HepG2 (cell line): ENCODE results near the gene GDPD4. TPM values are rescaled to one million over a fixed set of nuclear protein-coding genes. Genes with fewer than 3 reads are reported as not detected.
A peak's percentile ranks its signal among the peaks of the same experiment; 100 is the strongest.

Source experiments
- ASH2L ChIP-seq: fragments of 300-600, 200-600 bp; sonication (generic); IDR thresholded peaks from 2 replicates; pipeline ENCODE4 v1.7.0; 2017; ENCODE audit warnings: low read depth, mild to moderate bottlenecking, moderate library complexity, mixed read lengths, low read length; ENCODE audit not compliant: insufficient read length
- GATAD2A ChIP-seq: IDR thresholded peaks from 2 replicates; pipeline ENCODE4 v1.6.1; 2016
- HNF4A ChIP-seq: sonication (generic); formaldehyde crosslinking; IDR thresholded peaks from 2 replicates; pipeline ENCODE4 v1.4.0; 2020; ENCODE audit warnings: missing genetic modification reagents
- HOXA5 ChIP-seq: sonication (generic); formaldehyde crosslinking; IDR thresholded peaks from 2 replicates; pipeline ENCODE4 v1.4.0; 2020; ENCODE audit warnings: missing genetic modification reagents
- KLF12 ChIP-seq: sonication (generic); formaldehyde crosslinking; IDR thresholded peaks from 2 replicates; pipeline ENCODE4 v1.4.0; 2020; ENCODE audit warnings: missing genetic modification reagents, borderline replicate concordance
- NFIC ChIP-seq: IDR thresholded peaks from 2 replicates; pipeline ENCODE4 v1.6.1; 2012; ENCODE audit warnings: mild to moderate bottlenecking, low read length, inconsistent platforms
- PITX1 ChIP-seq: sonication (generic); formaldehyde crosslinking; IDR thresholded peaks from 2 replicates; pipeline ENCODE4 v1.5.1; 2020; ENCODE audit warnings: mild to moderate bottlenecking, missing genetic modification reagents
- RFXAP ChIP-seq: sonication (generic); formaldehyde crosslinking; IDR thresholded peaks from 2 replicates; pipeline ENCODE4 v1.4.0; 2020; ENCODE audit warnings: missing genetic modification reagents, borderline replicate concordance
- SMC3 ChIP-seq: IDR thresholded peaks from 2 replicates; pipeline ENCODE4 v1.6.1; 2011; ENCODE audit warnings: low read length, improper control_type of control experiment
- SP140L ChIP-seq: sonication (generic); formaldehyde crosslinking; IDR thresholded peaks from 2 replicates; pipeline ENCODE4 v1.4.0; 2020; ENCODE audit warnings: missing genetic modification reagents, borderline replicate concordance
- TBX2 ChIP-seq: sonication (generic); formaldehyde crosslinking; IDR thresholded peaks from 2 replicates; pipeline ENCODE4 v1.5.0; 2020; ENCODE audit warnings: missing genetic modification reagents, mild to moderate bottlenecking, borderline replicate concordance
- ZNF619 ChIP-seq: sonication (generic); formaldehyde crosslinking; IDR thresholded peaks from 2 replicates; pipeline ENCODE4 v1.4.0; 2020; ENCODE audit warnings: mild to moderate bottlenecking, missing genetic modification reagents
- ZSCAN30 ChIP-seq: sonication (generic); formaldehyde crosslinking; IDR thresholded peaks from 2 replicates; pipeline ENCODE4 v1.5.0; 2020; ENCODE audit warnings: mild to moderate bottlenecking, missing genetic modification reagents
- polyA plus RNA-seq, 8 experiments: library from polyadenylated mRNA; depleted of rRNA in 3 of 8; stranded (reverse) in 7 of 8; unstranded in 1 of 8; fragments of >200 nt; fragmentation: Illumina TruSeq in 4 of 8; extraction: Trizol in 4 of 8; gene quantifications; 2 replicates each; pipeline versions ENCODE4 v1.2.1 to v1.2.3, GENCODE V29; 2011 to 2016; ENCODE audit warnings: low read depth in 4 of 8, missing spikeins in 1 of 8, mixed read lengths in 1 of 8; ENCODE audit not compliant: insufficient read depth in 1 of 8
- total RNA-seq, 5 experiments: library from RNA; depleted of rRNA; stranded (reverse); fragments of >200 nt; fragmentation: Illumina TruSeq; extraction: Trizol; gene quantifications; 2 replicates each; pipeline ENCODE4 v1.2.3, GENCODE V29; 2016; ENCODE audit warnings: low read depth in 1 of 5
- TF ChIP-seq, protein P1 (sequence below): sonication (generic); formaldehyde crosslinking; IDR thresholded peaks from 2 replicates; pipeline ENCODE4 v1.5.0; 2020; ENCODE audit warnings: missing genetic modification reagents
- TF ChIP-seq, protein P2 (sequence below), 2 experiments: sonication (generic) in 1 of 2; formaldehyde crosslinking in 1 of 2; IDR thresholded peaks; 2 replicates each; pipeline versions ENCODE4 v1.4.0 to v1.6.1; 2018 to 2020; ENCODE audit warnings: missing genetic modification reagents in 2 of 2, borderline replicate concordance in 1 of 2, low read depth in 1 of 2, mild to moderate bottlenecking in 1 of 2, missing biosample characterization in 1 of 2
- TF ChIP-seq, protein P3 (sequence below): sonication (generic); formaldehyde crosslinking; IDR thresholded peaks from 2 replicates; pipeline ENCODE4 v1.9.0; 2022; ENCODE audit warnings: low read depth, missing genetic modification reagents
- TF ChIP-seq, protein P4 (sequence below): sonication (generic); formaldehyde crosslinking; IDR thresholded peaks from 2 replicates; pipeline ENCODE4 v1.4.0; 2020; ENCODE audit warnings: missing genetic modification reagents

Gene GDPD4
- total and polyA plus RNA-seq, 2 of the 13 experiments (the other 11 are each of a cell fraction or from before 2014, with no cell fraction given) = not detected

DNA sequence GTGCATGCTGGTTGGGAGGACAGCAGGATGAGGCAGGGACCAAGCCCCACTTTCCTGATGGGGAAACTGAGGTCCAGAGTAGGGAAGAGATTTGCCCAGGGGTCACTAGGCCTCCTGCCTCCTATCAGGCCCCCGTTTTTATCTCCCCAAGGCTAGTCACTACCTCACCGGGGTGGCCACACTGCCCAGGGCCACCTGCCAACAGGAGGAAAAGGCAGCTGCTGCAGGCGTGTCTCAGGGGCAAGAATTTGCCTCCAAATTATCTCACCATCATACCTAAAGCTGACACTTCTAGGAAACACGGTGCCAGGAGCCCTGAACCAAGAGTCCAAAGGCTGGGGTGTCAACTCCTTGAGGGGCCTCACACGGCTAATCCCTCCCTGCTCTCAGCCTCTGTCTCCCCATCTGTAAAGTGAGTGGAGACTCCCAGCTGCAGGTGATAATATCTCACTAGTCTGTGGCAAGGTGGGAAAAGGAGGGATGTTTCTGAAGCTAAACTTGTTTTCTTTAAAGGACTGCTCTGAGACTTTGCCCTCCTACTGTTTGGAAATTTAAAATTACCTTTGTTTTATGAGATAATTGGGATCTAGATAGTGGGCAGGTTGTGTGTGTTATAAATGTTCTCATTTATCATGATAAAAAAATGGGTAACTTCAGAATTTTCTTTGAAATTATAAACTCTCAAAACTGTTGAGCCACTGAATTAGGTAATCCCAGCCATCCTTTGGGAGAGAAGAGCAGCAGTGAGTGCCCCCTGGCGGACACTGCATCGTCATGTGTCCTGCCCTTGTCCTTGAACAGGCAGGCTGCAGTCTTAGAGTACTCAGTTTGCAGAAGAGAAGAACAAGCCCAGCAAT lies 113.5 kb downstream of the GDPD4 start (continued):
- TF ChIP-seq, protein P1, sequence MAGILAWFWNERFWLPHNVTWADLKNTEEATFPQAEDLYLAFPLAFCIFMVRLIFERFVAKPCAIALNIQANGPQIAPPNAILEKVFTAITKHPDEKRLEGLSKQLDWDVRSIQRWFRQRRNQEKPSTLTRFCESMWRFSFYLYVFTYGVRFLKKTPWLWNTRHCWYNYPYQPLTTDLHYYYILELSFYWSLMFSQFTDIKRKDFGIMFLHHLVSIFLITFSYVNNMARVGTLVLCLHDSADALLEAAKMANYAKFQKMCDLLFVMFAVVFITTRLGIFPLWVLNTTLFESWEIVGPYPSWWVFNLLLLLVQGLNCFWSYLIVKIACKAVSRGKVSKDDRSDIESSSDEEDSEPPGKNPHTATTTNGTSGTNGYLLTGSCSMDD = no peak
- TF ChIP-seq TBX2 (no peak), ASH2L (no peak), NFIC (no peak), PITX1 (CRISPR knock-in tag) (no peak), KLF12 (no peak), SMC3 (peak; percentile 99), GATAD2A (0 out of 2 replicates have a peak, but pooled peaks have one; percentile 24), ZSCAN30 (CRISPR knock-in tag) (no peak), ZNF619 (CRISPR knock-in tag) (no peak), HNF4A (CRISPR knock-in tag) (0 out of 2 replicates have a peak, but pooled peaks have one; percentile 19), HOXA5 (CRISPR knock-in tag) (peak; percentile 55; the same call in 1 of the 2 replicates), RFXAP (no peak), SP140L (CRISPR knock-in tag) (no peak)
- TF ChIP-seq, protein P2, sequence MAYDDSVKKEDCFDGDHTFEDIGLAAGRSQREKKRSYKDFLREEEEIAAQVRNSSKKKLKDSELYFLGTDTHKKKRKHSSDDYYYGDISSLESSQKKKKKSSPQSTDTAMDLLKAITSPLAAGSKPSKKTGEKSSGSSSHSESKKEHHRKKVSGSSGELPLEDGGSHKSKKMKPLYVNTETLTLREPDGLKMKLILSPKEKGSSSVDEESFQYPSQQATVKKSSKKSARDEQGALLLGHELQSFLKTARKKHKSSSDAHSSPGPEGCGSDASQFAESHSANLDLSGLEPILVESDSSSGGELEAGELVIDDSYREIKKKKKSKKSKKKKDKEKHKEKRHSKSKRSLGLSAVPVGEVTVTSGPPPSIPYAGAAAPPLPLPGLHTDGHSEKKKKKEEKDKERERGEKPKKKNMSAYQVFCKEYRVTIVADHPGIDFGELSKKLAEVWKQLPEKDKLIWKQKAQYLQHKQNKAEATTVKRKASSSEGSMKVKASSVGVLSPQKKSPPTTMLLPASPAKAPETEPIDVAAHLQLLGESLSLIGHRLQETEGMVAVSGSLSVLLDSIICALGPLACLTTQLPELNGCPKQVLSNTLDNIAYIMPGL (CRISPR knock-in tag; IDR thresholded peaks at IDR 0.05; ENCODE audit: borderline replicate concordance in 1 of 2, low read depth in 1 of 2) = 0 out of 4 replicates have a peak, but pooled peaks of 1 of the 2 experiments have one; percentile 21
- TF ChIP-seq, protein P3, sequence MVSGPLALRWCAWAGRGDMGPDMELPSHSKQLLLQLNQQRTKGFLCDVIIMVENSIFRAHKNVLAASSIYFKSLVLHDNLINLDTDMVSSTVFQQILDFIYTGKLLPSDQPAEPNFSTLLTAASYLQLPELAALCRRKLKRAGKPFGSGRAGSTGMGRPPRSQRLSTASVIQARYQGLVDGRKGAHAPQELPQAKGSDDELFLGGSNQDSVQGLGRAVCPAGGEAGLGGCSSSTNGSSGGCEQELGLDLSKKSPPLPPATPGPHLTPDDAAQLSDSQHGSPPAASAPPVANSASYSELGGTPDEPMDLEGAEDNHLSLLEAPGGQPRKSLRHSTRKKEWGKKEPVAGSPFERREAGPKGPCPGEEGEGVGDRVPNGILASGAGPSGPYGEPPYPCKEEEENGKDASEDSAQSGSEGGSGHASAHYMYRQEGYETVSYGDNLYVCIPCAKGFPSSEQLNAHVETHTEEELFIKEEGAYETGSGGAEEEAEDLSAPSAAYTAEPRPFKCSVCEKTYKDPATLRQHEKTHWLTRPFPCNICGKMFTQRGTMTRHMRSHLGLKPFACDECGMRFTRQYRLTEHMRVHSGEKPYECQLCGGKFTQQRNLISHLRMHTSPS (CRISPR knock-in tag) = no peak
- TF ChIP-seq, protein P4, sequence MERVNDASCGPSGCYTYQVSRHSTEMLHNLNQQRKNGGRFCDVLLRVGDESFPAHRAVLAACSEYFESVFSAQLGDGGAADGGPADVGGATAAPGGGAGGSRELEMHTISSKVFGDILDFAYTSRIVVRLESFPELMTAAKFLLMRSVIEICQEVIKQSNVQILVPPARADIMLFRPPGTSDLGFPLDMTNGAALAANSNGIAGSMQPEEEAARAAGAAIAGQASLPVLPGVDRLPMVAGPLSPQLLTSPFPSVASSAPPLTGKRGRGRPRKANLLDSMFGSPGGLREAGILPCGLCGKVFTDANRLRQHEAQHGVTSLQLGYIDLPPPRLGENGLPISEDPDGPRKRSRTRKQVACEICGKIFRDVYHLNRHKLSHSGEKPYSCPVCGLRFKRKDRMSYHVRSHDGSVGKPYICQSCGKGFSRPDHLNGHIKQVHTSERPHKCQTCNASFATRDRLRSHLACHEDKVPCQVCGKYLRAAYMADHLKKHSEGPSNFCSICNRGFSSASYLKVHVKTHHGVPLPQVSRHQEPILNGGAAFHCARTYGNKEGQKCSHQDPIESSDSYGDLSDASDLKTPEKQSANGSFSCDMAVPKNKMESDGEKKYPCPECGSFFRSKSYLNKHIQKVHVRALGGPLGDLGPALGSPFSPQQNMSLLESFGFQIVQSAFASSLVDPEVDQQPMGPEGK (CRISPR knock-in tag) = peak; percentile 20; the same call in 1 of the 2 replicates
